Hepatocyte (in vitro differentiated cells): Measurements from ENCODE around the gene CEP126.

Source experiments
- EZH2 ChIP-seq: fragments of 200-600 bp; sonication (generic); IDR thresholded peaks from 2 replicates; pipeline ENCODE4 v1.6.1; 2016; ENCODE audit warnings: antibody characterized with exemption, mild to moderate bottlenecking, borderline replicate concordance
- TF ChIP-seq, protein P1 (sequence below): fragments of 200-600 bp; sonication (generic); IDR thresholded peaks from 2 replicates; pipeline ENCODE4 v1.5.1; 2016; ENCODE audit warnings: antibody characterized with exemption, mild to moderate bottlenecking; ENCODE audit not compliant: poor library complexity

DNA sequence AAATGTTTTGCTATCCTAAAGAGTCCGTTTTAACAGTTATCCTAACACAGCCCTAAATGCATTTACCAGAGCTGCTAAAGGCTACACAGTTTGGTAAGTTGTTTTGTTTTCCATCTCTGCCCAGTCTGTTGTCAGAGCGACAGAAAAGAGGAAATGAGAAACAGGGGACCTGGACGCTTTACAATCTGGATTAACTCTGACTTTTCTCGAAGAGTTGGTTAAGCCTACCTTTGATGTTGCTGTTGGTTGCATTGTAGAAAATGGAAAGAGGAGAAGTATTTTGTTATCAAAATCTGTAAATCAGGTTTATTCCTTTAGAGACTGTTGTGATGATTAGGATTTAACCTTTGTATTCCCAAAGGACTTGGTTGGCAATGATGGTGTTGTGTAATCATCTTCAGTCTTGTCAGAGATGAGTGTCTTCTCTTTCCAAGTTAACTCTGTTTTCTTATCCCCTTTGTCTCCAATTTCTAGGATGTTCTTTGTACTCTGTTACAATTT is 1.0 kb downstream of the CEP126 start:
- TF ChIP-seq, protein P1, sequence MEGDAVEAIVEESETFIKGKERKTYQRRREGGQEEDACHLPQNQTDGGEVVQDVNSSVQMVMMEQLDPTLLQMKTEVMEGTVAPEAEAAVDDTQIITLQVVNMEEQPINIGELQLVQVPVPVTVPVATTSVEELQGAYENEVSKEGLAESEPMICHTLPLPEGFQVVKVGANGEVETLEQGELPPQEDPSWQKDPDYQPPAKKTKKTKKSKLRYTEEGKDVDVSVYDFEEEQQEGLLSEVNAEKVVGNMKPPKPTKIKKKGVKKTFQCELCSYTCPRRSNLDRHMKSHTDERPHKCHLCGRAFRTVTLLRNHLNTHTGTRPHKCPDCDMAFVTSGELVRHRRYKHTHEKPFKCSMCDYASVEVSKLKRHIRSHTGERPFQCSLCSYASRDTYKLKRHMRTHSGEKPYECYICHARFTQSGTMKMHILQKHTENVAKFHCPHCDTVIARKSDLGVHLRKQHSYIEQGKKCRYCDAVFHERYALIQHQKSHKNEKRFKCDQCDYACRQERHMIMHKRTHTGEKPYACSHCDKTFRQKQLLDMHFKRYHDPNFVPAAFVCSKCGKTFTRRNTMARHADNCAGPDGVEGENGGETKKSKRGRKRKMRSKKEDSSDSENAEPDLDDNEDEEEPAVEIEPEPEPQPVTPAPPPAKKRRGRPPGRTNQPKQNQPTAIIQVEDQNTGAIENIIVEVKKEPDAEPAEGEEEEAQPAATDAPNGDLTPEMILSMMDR, result no peak
- no peak for TF ChIP-seq EZH2
